T-helper 1 cell treated with Interleukin-12 subunit alpha and Interleukin-12 subunit beta and Interleukin-4 antibody, amounts not matched to agents 30 ng/mL and 1 ng/mL, for 36 hours (primary cell): ENCODE measurements around the gene OR6Y1. TPM values are rescaled to one million over a fixed set of nuclear protein-coding genes. Genes with fewer than 3 reads are reported as not detected.

ENCODE experiments used
- intact Hi-C: fragments of 100-400 bp; cut with micrococcal nuclease; formaldehyde crosslinking; loops from one replicate; pipeline ENCODE4 v1.15.1; 2024
- total RNA-seq: library from RNA; stranded (reverse); gene quantifications from 2 replicates; pipeline ENCODE4 v1.2.3, GENCODE V29; 2022

Gene OR6Y1
- total RNA-seq: not detected in 2 replicates

GRCh38 chr1:158554352-158554751 is at the start of gene OR6Y1:
Gene OR6Y1, minus strand, starts transcription at chr1:158554405. Its CDS starts 6,300 bp downstream, at chr1:158548105.
- intact Hi-C loops: no loop called here

GRCh38 chr1:158600735-158601134 is 46.5 kb upstream of the OR6Y1 start:
- intact Hi-C loops: no loop called here

GRCh38 chr1:158586942-158587341 is 32.7 kb upstream of the OR6Y1 start:
- intact Hi-C loops: no loop called here

DNA sequence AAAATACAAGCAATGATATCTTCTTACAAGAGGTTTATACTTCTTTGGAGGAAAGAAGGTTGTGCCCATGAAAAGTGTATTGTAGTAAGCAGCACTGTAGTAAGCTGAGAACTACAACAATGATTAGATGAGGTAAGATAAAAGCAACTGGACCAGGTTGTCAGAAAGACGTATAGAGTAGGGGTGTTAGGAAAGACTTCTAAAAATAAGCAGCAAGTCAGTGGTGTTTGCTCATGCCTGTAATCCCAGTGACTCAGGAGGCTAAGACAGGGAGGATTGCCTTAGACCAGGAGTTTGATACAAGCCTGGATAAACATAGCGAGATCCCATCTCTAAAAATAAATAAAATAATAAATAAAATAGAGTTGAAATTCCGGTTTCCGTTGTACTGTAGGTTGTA is 29.8 kb upstream of the OR6Y1 start:
- intact Hi-C loops: no loop called here

DNA sequence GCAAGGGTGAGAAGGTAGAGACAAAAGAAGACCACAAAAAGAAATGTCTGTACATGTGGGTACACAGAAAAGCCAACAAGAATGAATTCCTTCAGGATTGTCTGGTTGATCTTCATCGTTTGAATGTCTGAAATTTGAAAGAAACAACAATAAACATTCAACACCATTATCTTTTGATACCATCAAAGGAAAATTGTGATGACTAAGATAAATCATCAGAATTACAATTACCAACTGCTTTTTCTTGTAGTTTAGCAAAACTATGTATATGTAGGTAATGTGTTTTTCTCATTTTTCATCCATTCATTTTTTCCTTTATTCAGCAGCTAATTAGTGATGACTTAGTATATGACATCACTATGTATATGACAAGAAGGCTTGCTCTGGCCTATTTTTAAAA is 25.5 kb upstream of the OR6Y1 start, which contains the start of gene OR10X1:
OR10X1 (minus strand) TSS at position 167 of the 400 bp plus-strand sequence; CDS start at position 167, 0 bp downstream.
- intact Hi-C loops: no loop called here

- intact Hi-C loops: no loop called here
Measured at GRCh38 chr1:158577561-158577960, 23.4 kb upstream of the OR6Y1 start.

- intact Hi-C loops: no loop called here
Measured at GRCh38 chr1:158572226-158572625, 18.0 kb upstream of the OR6Y1 start.

DNA sequence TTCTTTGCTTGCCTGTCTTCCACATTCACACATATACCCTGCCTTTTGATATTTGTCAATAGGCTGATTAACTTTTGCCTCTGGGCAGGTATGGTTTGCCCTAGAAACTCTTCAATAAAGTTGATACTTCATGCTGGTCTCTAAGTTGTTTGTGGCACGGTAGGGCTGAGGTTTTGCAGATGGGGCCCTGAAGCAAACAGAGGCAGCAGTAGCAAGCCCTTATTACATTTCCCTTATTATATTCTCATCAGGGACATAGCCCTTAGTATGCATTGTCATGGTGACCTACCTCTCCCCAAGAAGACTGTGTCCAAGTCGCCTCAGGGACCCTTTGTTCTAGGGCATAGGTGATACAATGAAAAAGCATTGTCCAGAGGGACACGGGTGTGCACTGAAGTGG is 16.3 kb upstream of the OR6Y1 start, which contains the start of gene OR6P1:
OR6P1 (minus strand) TSS at position 101 of the 400 bp plus-strand sequence. CDS start 6,976 bp downstream, outside the sequence.
- intact Hi-C loops: no loop called here

DNA sequence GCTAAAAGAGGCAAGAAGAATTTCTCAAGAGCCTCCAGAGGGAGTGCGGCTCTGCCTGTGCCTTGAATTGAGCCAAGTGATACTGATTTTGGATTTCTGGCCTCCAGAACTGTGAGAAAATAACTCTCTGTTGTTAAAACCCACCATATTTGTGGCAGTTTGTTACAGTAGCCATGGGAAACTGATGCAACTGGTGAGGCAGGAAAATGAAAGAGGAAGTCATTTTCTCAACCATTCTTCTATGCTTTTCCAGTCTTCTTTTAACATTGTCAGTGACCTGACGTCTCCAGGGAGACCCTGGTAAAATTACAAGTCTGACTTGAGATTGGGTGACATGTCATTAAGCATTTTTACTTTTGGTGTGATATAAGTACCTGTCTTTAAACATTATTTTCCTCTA is 10.4 kb upstream of the OR6Y1 start:
- intact Hi-C loops: no loop called here

- intact Hi-C loops: no loop called here
Measured at GRCh38 chr1:158563853-158564252, 9.6 kb upstream of the OR6Y1 start.

DNA sequence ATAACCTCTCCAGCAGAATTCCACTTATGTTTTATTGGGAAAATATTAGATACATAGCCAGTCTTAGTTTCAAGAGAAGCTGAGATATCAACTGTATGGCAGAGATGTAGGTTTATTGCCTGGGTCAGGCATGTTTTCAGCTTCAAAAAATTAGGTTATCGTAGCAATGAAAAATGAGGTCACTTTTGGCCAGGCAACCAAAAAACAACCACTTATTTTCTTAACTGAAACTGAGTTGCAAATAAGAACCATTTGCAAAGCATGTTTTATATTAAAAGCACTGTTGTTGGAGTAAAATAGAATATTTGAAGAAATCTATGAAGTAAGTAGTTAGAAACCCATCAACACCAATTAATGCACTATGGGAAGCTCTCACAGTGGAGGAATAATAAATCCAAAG is 5.5 kb upstream of the OR6Y1 start:
- intact Hi-C loops: no loop called here

DNA sequence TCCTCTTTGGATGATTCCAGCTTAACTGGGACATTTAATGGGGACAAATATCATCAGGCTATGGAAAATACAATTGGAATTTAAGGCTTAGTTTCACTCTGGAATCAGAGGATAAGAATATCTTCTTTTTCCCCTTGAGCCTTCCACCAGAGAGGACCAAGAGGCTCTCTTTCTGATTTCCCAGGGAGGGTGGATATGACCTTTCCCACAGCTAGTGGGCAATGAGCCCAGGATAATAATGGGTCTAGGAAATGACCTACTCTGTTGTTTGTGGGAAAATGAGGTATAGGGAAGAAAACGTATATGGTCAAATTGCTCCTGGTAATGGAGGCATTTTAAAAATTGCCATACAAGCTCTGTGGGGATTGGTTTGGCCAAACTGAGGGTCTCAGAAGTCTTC is 1.9 kb downstream of the OR6Y1 start:
- intact Hi-C loops: no loop called here

- intact Hi-C loops: no loop called here
Measured at GRCh38 chr1:158547533-158547932, 6.7 kb downstream of the OR6Y1 start.

DNA sequence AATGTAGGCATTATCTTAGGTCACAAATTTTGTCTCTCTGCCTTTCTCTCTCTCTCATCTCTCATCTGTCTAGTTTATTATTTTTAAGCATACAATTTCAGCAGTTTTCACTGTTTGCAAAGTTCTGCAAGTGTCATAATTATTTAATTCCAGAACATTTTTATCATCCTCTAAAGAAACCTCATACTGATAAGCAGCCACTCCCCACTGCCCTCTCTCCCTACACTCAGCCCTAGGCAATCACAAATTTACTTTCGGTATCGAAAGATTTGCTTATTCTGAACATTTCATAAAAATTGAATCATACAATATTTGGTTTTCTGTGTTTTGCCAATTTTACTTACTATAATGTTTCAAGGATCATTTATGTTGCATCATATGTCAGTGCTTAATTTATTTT is 16.6 kb downstream of the OR6Y1 start:
- intact Hi-C loops: no loop called here

DNA sequence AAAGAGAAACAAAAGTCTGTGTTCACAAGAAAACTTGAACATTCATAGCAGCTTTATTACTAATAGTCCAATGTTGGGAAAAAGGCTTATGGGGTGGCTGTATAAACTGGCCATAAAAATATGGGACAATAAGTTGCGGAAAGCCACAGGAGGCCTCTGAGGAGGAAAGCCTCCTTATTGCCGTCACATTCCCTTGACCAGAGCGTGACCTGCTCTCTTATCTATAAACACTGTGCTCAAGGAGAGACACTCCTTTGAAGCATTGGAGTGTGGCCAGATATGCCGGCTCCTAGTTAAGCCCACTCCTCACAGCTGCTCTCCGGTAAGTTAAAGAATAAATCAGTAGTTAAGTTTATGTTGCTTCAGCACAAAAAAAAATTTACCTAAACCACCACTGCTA is 19.7 kb downstream of the OR6Y1 start:
- intact Hi-C loops: no loop called here

DNA sequence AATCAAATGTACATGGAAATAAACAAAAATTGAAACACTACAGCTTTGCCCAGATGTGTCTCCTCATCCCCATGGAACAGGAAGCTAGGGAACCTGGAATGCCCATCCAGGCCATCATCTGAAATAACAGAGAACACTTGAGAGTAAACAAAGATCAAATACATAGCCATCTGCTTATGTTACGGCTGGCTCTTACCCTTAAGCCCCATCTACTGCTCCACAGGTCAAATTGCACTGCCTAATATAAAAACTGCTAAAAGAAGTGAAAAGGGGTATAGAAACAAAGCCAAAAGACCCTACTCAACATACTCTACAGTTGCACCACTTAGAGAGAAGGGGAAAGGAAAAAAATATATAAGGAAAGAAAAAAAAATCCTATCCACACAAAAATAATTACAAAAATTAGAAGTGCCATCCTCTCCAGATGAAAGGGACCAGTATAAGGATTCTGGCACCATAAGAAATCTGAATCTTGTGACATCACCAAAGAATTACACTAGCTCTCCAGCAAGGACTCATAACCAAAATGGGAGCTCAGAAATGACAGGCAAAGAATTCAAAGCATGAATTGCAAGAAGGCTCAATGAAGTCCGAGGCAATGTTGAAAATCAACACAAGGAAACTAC is 26.9 kb downstream of the OR6Y1 start:
- intact Hi-C loops: no loop called here

- intact Hi-C loops: no loop called here
Measured at GRCh38 chr1:158521666-158522058, 32.5 kb downstream of the OR6Y1 start.

GRCh38 chr1:158520955-158521665 is 33.1 kb downstream of the OR6Y1 start:
- intact Hi-C loops: no loop called here

DNA sequence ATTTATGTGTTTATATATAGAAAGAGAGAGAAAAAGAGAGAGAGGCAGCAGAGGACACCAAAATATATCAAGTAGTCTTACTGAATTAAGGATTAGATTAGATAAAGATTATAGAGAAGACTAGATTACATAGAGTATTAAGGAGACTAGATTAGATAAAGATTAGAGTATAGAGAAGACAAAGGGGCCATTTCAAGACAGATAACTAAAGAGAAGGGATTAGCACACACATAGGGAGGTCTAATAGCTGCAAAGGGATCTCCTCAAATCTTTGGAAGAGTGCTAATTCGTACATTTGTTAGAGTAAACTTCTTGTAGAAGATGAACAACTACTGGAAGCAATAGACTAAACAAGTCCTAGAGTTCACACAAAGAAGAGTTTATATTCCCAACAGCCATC is 34.2 kb downstream of the OR6Y1 start:
- intact Hi-C loops: no loop called here

DNA sequence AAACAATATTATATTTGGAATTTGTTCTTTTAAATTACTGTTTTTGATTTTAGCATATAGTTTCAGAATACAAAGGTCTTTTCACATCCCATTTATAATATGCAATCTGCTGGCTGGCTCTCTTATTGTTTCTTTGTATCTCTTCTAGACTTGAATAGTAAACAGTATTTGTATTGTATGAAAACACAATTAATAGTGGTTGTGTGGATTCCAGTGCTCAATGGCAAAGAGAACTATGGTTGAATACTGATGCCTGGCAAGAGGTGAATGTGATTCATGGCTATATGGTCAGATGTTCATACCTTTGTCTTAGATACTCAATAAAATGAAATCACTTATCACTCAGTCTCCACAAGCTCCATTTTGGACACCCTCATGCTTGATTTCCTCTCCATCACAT is 37.2 kb downstream of the OR6Y1 start:
- intact Hi-C loops: no loop called here

DNA sequence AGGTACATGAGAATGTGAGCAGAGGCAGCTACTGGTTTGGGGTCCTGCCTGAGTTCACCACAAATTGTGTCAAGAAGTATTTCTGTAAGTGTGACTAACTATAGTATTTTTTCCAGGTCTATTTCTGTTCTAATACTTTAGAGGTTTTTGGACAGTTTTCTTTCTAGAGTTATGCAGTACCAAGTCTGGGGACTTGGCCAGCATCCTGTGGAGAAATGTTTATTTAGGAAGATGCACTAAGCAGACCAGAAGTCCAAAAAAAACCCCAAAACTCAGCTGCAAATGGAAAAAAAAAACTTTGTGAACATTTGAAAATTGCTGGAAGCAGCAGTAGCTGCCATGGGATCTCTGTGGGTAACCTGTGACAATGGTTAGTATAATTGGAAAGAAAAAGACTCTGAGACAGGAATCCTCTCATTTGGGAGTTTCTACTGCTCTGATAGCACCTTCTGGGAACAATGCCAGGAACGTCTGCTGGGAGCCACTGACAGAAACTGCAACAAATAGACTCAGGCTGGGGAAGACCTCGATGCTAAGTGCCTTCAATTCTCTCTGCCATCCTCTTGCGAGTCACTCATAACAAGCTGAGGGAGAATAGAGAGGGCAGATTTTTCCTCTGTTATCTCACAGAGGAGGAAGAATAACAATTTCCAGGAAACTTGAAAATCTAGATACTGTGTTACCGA is 44.6 kb downstream of the OR6Y1 start:
- intact Hi-C loops: loop anchor here (1.0 kb wide), 1 partner anchor 559 kb away; no protein-coding TSS in a partner anchor

DNA sequence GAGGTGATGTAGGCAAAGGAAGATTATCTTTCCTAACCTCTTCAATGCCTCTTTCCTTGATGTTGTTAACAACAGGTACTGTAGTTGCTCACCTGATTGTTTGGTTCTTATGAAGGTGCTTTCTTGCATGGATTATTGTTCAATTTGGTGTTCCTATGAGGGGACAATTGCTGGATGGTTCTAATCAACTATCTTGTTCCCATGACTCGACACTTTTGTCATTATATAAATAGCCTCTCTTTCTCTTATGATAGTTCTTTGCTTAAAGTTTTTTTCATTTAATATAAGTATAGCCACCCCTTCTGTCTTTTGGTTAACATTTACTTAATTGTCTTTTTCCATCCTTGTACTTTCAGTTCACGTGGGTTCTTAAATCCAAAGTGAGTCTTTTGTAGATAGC is 46.7 kb downstream of the OR6Y1 start:
- intact Hi-C loops: no loop called here
